ENCODE results near the gene DYNLT5. TPM values are rescaled to one million over a fixed set of nuclear protein-coding genes. Genes with fewer than 3 reads are reported as not detected.

Gene DYNLT5
- total RNA-seq, 1 donor, result 1.4 TPM

DNA sequence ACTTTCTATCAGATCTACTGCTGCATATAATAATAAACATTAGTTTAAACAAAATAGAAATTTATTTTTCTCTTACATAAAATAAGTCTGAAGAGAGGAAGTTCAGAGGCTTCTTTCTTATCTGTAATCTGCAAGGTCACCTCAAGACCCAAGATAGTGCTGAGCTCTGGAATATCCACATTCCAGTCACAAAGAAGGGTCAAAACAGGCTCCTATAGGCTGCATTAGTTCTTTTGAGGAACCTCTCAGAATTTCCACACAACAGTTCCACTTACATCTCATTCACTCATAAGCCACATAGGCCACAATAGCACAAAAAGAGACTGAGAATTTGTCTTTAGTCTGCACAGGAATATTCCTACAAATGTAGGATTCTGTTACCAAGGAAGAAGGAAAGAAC is 15.4 kb downstream of the DYNLT5 start:
- Histone ChIP-seq H3K27me3 (ENCODE audit: insufficient read depth, low read length) (no peaks in the 10 kb centered on the region), H3K4me3 (ENCODE audit: insufficient read depth, low read length) (no peak overlapping the region), H3K79me2 (ENCODE audit: insufficient read depth, low read length) (no peaks in the 10 kb centered on the region), H4K20me1 (ENCODE audit: insufficient read depth, low read length) (no peaks in the 10 kb centered on the region), H3K4me2 (ENCODE audit: insufficient read depth, low read length) (no peak overlapping the region), H2AFZ (ENCODE audit: low read length) (no peak overlapping the region), H3K9me3 (ENCODE audit: low read depth, low read length) (no peaks in the 10 kb centered on the region), H3K4me1 (ENCODE audit: insufficient read depth, low read length) (no peaks in the 10 kb centered on the region), H3K36me3 (ENCODE audit: insufficient read depth, low read length) (no peaks in the 10 kb centered on the region), H3K27ac (ENCODE audit: low read depth, low read length) (no peak overlapping the region)
- TF ChIP-seq, protein P1, sequence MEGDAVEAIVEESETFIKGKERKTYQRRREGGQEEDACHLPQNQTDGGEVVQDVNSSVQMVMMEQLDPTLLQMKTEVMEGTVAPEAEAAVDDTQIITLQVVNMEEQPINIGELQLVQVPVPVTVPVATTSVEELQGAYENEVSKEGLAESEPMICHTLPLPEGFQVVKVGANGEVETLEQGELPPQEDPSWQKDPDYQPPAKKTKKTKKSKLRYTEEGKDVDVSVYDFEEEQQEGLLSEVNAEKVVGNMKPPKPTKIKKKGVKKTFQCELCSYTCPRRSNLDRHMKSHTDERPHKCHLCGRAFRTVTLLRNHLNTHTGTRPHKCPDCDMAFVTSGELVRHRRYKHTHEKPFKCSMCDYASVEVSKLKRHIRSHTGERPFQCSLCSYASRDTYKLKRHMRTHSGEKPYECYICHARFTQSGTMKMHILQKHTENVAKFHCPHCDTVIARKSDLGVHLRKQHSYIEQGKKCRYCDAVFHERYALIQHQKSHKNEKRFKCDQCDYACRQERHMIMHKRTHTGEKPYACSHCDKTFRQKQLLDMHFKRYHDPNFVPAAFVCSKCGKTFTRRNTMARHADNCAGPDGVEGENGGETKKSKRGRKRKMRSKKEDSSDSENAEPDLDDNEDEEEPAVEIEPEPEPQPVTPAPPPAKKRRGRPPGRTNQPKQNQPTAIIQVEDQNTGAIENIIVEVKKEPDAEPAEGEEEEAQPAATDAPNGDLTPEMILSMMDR (IDR thresholded peaks at IDR 0.05; ENCODE audit: extremely low read depth, low read depth, low read length), result no peak
- DNase-seq (ENCODE audit: insufficient read length, low spot score, missing footprints), result peak; percentile 35

DNA sequence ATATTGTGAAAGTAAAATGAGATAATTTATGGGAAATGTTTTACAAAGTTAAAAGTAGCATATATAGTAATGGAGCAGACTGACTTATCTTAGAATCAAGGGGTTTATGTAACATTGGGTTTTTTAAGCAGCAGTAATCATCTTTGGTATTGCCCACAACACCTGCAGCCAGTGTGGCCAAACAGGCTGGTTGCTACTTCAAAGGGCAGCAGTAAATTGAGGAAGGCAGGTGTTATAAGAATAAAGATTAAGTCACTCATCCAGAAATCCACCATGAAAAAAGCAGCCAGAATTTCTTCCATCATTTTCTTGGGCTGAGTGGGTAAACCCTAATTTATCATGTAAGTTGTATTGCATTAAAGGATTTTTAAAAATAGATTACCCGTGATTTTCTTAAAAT is 16.7 kb downstream of the DYNLT5 start:
- H3K27me3 ChIP-seq (ENCODE audit: insufficient read depth, low read length), result no peaks in the 10 kb centered on the region
- TF ChIP-seq, protein P1 (IDR thresholded peaks at IDR 0.05; ENCODE audit: extremely low read depth, low read depth, low read length), result no peak
- H2AFZ ChIP-seq (ENCODE audit: low read length), result no peak overlapping the region
- no peaks in the 10 kb centered on the region for H3K9me3 ChIP-seq (ENCODE audit: low read depth, low read length)
- no peak for DNase-seq (ENCODE audit: insufficient read length, low spot score, missing footprints)
- H3K4me1 ChIP-seq (ENCODE audit: insufficient read depth, low read length), result no peaks in the 10 kb centered on the region
- no peaks in the 10 kb centered on the region for H4K20me1 ChIP-seq (ENCODE audit: insufficient read depth, low read length)
- H3K4me3 ChIP-seq (ENCODE audit: insufficient read depth, low read length), result no peak overlapping the region
- no peak overlapping the region for H3K4me2 ChIP-seq (ENCODE audit: insufficient read depth, low read length)
- H3K79me2 ChIP-seq (ENCODE audit: insufficient read depth, low read length), result no peaks in the 10 kb centered on the region
- H3K36me3 ChIP-seq (ENCODE audit: insufficient read depth, low read length), result no peaks in the 10 kb centered on the region
- no peak overlapping the region for H3K27ac ChIP-seq (ENCODE audit: low read depth, low read length)

DNA sequence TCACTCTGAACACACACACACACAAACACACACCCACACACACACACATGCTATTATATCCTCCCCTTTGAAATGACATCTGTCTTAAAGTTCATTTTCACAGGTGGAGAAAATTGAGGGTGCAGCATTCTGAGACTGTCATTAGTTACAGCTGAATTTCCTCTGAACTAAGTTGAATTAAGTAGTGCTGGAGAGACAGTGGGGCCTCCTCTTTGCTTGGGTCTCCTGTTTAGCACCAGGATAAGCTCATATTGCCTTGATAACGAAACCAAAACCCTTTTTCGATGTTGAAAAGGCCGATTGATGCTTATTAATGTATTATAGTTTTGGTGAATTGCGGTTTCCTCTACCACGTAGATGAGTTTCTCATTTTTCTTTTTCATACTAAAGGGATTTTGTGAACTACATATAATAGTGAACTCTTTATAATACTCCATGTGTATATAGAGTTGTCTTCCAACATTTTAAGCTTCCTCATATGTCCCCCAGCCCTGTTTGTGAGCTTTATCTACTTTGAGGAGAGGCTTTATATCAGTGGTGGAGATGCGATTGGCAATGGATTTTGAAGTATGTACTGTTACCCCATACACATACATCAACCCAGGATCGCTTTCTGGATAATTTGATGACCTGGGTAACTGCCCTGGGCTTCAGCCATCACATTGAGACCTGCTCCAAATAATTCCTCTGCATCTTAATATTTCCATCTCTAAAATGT is 17.4 kb downstream of the DYNLT5 start:
- TF ChIP-seq, protein P1 (IDR thresholded peaks at IDR 0.05; ENCODE audit: extremely low read depth, low read depth, low read length), result no peak
- peak overlapping the region; percentile 7 for H3K4me2 ChIP-seq (ENCODE audit: insufficient read depth, low read length)
- no peaks in the 10 kb centered on the region for H3K79me2 ChIP-seq (ENCODE audit: insufficient read depth, low read length)
- H3K4me1 ChIP-seq (ENCODE audit: insufficient read depth, low read length), result no peaks in the 10 kb centered on the region
- peak overlapping the region; percentile 60 for H2AFZ ChIP-seq (ENCODE audit: low read length)
- no peak overlapping the region for H3K4me3 ChIP-seq (ENCODE audit: insufficient read depth, low read length)
- no peak overlapping the region for H3K27ac ChIP-seq (ENCODE audit: low read depth, low read length)
- H3K27me3 ChIP-seq (ENCODE audit: insufficient read depth, low read length), result no peaks in the 10 kb centered on the region
- H4K20me1 ChIP-seq (ENCODE audit: insufficient read depth, low read length), result no peaks in the 10 kb centered on the region
- no peaks in the 10 kb centered on the region for H3K9me3 ChIP-seq (ENCODE audit: low read depth, low read length)
- DNase-seq (ENCODE audit: insufficient read length, low spot score, missing footprints), result no peak
- no peaks in the 10 kb centered on the region for H3K36me3 ChIP-seq (ENCODE audit: insufficient read depth, low read length)

DNA sequence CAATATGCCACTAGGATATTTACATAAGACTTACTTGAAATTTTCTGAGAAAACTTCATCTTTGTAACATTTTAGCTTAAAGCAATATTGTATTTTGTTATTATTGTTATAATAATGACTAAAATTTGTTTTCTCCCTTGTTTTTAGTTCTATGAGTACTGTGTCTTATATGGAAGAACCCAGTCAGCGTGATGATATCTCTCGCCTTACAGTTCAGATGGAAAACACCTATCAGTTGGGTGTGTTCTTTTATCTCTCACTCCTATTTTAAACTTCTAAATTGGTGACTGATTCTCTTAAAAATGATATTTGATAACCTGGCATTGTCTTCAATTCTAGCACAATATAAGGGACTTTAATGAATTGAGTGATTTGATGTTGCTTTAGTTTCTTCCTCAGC is 18.0 kb downstream of the DYNLT5 start:
- Histone ChIP-seq H3K4me3 (ENCODE audit: insufficient read depth, low read length) (no peak overlapping the region), H3K4me2 (ENCODE audit: insufficient read depth, low read length) (no peak overlapping the region), H3K79me2 (ENCODE audit: insufficient read depth, low read length) (no peaks in the 10 kb centered on the region), H3K27ac (ENCODE audit: low read depth, low read length) (no peak overlapping the region), H3K36me3 (ENCODE audit: insufficient read depth, low read length) (no peaks in the 10 kb centered on the region), H2AFZ (ENCODE audit: low read length) (no peak overlapping the region), H4K20me1 (ENCODE audit: insufficient read depth, low read length) (no peaks in the 10 kb centered on the region), H3K9me3 (ENCODE audit: low read depth, low read length) (no peaks in the 10 kb centered on the region), H3K4me1 (ENCODE audit: insufficient read depth, low read length) (no peaks in the 10 kb centered on the region), H3K27me3 (ENCODE audit: insufficient read depth, low read length) (no peaks in the 10 kb centered on the region)
- DNase-seq (ENCODE audit: insufficient read length, low spot score, missing footprints), result peak; percentile 23
- TF ChIP-seq, protein P1 (IDR thresholded peaks at IDR 0.05; ENCODE audit: extremely low read depth, low read depth, low read length), result no peak
